Ammon's horn (tissue), 1 donor: ENCODE data around the gene ACTMAP.
"Not testable (repeated sequence)": the region's sequence is repeated elsewhere in the genome, so short reads cannot be mapped to it uniquely, and the experiment has no call there.

Experiments
- DNase-seq: peaks from one replicate; pipeline ENCODE4 v3.0.0-alpha.2; 2016; ENCODE audit warnings: low spot score

ACTMAP gene

GRCh38 chr19:40743926-40744325 lies 6.4 kb downstream of the ACTMAP start:
- DNase-seq, result no peak

GRCh38 chr19:40742886-40743285 lies 7.4 kb downstream of the ACTMAP start:
- DNase-seq, result no peak

DNA sequence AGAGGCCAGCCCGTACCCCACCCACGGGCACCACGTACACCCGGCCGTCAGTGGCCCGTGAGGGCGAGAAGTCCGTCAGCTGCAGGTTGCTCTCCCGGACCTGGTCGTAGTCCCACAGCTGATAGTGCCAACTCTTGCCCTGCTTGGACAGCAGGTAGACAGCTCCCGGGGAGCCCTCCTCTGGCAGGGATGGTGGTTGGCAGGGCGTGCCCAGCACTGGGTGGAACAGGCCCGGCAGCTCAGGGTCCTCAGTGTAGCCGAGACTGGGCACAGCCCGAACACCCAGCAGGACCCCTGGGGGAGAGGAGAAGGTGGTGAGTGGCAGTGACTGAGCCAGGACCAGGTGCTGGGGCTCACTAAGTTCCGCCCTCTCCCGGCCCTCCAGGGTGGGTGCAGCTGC lies 7.8 kb downstream of the ACTMAP start:
- no peak for DNase-seq

- no peak for DNase-seq
These were observed 8.5 kb downstream of the ACTMAP start for GRCh38 chr19:40741527-40742390.

- DNase-seq, result peak; percentile 87
These were observed 9.5 kb downstream of the ACTMAP start for GRCh38 chr19:40740747-40741146.

GRCh38 chr19:40739871-40740703 lies 10.2 kb downstream of the ACTMAP start:
- DNase-seq, result no peak

DNA sequence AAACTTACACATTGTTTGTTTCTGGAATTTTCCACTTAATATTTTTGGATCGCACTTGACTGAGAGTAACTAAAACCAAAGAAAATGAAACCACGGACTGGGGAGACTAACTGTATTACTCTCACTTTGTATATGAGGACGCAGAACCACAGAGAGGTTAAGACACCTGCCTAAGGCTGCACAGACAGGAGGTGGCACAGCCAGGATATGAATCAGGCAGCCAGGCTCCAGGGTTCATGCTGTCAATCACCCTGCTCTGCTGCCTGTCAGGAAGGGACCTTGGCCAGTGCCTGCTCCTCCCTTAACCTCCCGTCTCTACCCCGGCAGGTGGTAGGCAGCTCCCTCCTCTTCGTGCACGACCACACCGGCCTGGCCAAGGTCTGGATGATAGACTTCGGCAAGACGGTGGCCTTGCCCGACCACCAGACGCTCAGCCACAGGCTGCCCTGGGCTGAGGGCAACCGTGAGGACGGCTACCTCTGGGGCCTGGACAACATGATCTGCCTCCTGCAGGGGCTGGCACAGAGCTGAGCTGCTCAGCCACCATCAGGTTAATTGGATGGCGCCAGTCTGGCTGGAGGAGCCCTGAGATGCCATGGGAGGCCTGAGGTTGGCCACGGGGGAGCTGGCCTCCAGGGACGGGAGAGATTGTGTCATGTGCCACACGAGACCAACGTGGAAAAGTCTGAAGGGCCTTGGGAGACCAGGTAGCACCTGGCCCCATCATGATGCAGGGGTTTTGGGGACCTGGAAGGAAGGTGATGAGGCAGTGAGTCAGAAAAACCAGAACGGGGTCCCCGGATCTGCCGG lies 11.0 kb downstream of the ACTMAP start:
- no peak for DNase-seq

GRCh38 chr19:40737102-40737644 lies 13.1 kb downstream of the ACTMAP start:
- DNase-seq, result no peak

GRCh38 chr19:40736661-40737060 lies 13.6 kb downstream of the ACTMAP start:
- DNase-seq, result no peak

GRCh38 chr19:40735013-40735771 lies 15.1 kb downstream of the ACTMAP start:
- DNase-seq, result no peak

DNA sequence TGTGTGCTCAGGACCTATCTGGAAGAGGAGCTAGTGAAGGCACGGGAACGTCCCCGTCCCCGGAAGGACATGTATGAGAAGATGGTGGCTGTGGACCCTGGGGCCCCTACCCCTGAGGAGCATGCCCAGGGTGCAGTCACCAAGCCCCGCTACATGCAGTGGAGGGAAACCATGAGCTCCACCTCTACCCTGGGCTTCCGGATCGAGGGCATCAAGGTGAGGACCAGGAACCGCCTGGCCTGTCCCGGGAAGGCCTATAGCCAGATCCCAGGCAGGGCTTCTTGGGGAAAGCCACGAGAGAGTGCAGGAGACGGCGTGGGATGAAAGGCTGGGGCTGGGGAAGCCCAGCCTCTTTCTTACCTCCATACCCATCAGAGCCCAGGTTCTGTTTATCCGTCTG lies 17.1 kb downstream of the ACTMAP start:
- DNase-seq, result no peak

- DNase-seq, result not testable (repeated sequence)
These were observed 18.0 kb downstream of the ACTMAP start for GRCh38 chr19:40732304-40732703.

DNA sequence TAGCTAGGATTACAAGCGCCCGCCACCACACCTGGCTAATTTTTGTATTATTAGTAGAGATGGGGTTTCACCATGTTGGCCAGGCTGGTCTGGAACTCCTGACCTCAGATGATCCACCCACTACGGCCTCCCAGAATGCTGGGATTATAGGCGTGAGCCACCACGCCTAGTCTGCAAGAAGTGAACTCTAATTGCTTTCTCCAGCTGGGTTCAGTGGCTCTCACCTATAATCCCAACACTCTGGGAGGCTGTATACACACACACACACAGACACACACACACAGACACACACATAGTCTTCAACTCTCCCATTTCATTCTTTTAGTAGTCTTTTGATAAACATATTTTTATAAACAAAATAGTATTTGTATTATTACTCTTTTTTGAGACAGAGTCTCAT lies 20.2 kb downstream of the ACTMAP start:
- not testable (repeated sequence) for DNase-seq

DNA sequence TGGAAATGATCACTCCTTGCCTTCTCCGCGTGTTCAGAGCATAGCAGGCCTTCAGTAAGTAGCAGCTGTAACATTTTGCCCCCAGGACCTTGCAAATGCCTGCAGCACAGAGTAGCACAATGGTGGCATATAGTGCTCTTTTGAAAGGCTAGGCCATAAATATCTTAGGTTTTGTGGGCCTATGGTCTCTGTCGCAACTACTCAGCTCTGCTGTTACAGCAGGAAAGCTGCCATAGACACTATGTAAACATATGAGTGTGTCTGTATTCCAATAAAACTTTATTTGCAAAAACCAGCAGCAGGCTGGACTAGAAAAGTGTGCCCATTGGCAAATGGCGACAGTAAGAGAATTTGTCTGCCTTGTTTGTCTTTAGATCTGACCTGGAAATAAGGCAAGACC lies 24.0 kb downstream of the ACTMAP start:
- DNase-seq, result no peak

- DNase-seq, result no peak
These were observed 25.4 kb downstream of the ACTMAP start for GRCh38 chr19:40724855-40725254.

GRCh38 chr19:40724315-40724714 lies 26.0 kb downstream of the ACTMAP start:
- DNase-seq, result no peak

- no peak for DNase-seq
These were observed 26.5 kb downstream of the ACTMAP start for GRCh38 chr19:40723661-40724254.

GRCh38 chr19:40721936-40722661 lies 28.2 kb downstream of the ACTMAP start:
- no peak for DNase-seq

- no peak for DNase-seq
These were observed 29.2 kb downstream of the ACTMAP start for GRCh38 chr19:40721140-40721486.

GRCh38 chr19:40719414-40719894 lies 30.8 kb downstream of the ACTMAP start:
- DNase-seq, result no peak
